Endothelial cell (in vitro differentiated cells): ENCODE measurements around the gene GNE. TPM values are rescaled to one million over a fixed set of nuclear protein-coding genes. Genes with fewer than 3 reads are reported as not detected.
"Not testable (repeated sequence)": the region's sequence is repeated elsewhere in the genome, so short reads cannot be mapped to it uniquely, and the experiment has no call there.

Experiments used
- DNase-seq: peaks from one replicate; pipeline ENCODE4 v3.0.0; 2021; ENCODE audit warnings: low spot score
- H3K27ac Mint-ChIP-seq: one replicate; pipeline ENCODE4 v1.8.0; 2021; ENCODE audit warnings: mixed read lengths, inconsistent platforms; ENCODE audit not compliant: unreplicated experiment
- H3K27me3 Mint-ChIP-seq: one replicate; pipeline ENCODE4 v1.8.0; 2021; ENCODE audit warnings: mild to moderate bottlenecking, moderate library complexity, mixed read lengths, inconsistent platforms; ENCODE audit not compliant: unreplicated experiment
- H3K36me3 Mint-ChIP-seq: one replicate; pipeline ENCODE4 v1.8.0; 2021; ENCODE audit warnings: mild to moderate bottlenecking, low read depth, mixed read lengths, inconsistent platforms; ENCODE audit not compliant: unreplicated experiment
- H3K4me1 Mint-ChIP-seq: one replicate; pipeline ENCODE4 v1.8.0; 2021; ENCODE audit warnings: mild to moderate bottlenecking, mixed read lengths, inconsistent platforms; ENCODE audit not compliant: unreplicated experiment
- H3K4me3 Mint-ChIP-seq: one replicate; pipeline ENCODE4 v1.8.0; 2021; ENCODE audit warnings: mild to moderate bottlenecking, mixed read lengths, inconsistent platforms; ENCODE audit not compliant: unreplicated experiment
- H3K9me3 Mint-ChIP-seq: one replicate; pipeline ENCODE4 v1.8.0; 2021; ENCODE audit warnings: mixed read lengths, inconsistent platforms; ENCODE audit not compliant: unreplicated experiment
- CTCF ChIP-seq: fragments of 200-600 bp; sonication (generic); IDR thresholded peaks from one replicate; pipeline ENCODE4 v1.5.0; 2021; ENCODE audit warnings: antibody characterized with exemption; ENCODE audit not compliant: unreplicated experiment
- total RNA-seq: library from RNA; stranded (reverse); fragmentation: NEBNext Ultra II Directional; extraction: Animal tissue kit (Norgen Biotek cat#: 25700); gene quantifications from one replicate; pipeline ENCODE4 v1.2.1, GENCODE V29; 2021; ENCODE audit not compliant: unreplicated experiment

Gene GNE
- total RNA-seq, 1 donor from 2014 or later, result 12.0 TPM

GRCh38 chr9:36188212-36188611, 70.0 kb downstream of the GNE start:
- Mint-ChIP-seq H3K4me1 (peaks cover 33% of the 10 kb centered on the region), H3K9me3 (no peaks in the 10 kb centered on the region), H3K4me3 (no peak overlapping the region), H3K27ac (peak overlapping the region; percentile 20), H3K27me3 (peaks cover 21% of the 10 kb centered on the region), H3K36me3 (no peaks in the 10 kb centered on the region)
- no peak for DNase-seq
- TF ChIP-seq CTCF, result no peak

GRCh38 chr9:36187414-36187813, 70.8 kb downstream of the GNE start:
- Mint-ChIP-seq H3K36me3 (no peaks in the 10 kb centered on the region), H3K9me3 (no peaks in the 10 kb centered on the region), H3K27ac (no peak overlapping the region), H3K27me3 (peaks cover 21% of the 10 kb centered on the region), H3K4me3 (no peak overlapping the region), H3K4me1 (peaks cover 26% of the 10 kb centered on the region)
- TF ChIP-seq CTCF, result no peak
- DNase-seq, result no peak

GRCh38 chr9:36180243-36180642, 78.0 kb downstream of the GNE start:
- H3K27ac Mint-ChIP-seq, DNase-seq, H3K4me3 Mint-ChIP-seq, H3K9me3 Mint-ChIP-seq, H3K36me3 Mint-ChIP-seq, H3K27me3 Mint-ChIP-seq, H3K4me1 Mint-ChIP-seq: not testable (repeated sequence)

- Mint-ChIP-seq H3K27ac (no peak overlapping the region), H3K9me3 (no peaks in the 10 kb centered on the region), H3K27me3 (peaks cover 3% of the 10 kb centered on the region), H3K4me3 (no peak overlapping the region), H3K36me3 (peaks cover 6% of the 10 kb centered on the region), H3K4me1 (peaks cover 6% of the 10 kb centered on the region)
- DNase-seq, result no peak
- TF ChIP-seq CTCF, result no peak
Observed at GRCh38 chr9:36177571-36177970, 80.7 kb downstream of the GNE start.

GRCh38 chr9:36176496-36176895, 81.8 kb downstream of the GNE start:
- H3K36me3 Mint-ChIP-seq, H3K4me3 Mint-ChIP-seq, H3K27me3 Mint-ChIP-seq, H3K4me1 Mint-ChIP-seq, H3K27ac Mint-ChIP-seq, DNase-seq, H3K9me3 Mint-ChIP-seq: not testable (repeated sequence)

GRCh38 chr9:36175209-36175608, 83.0 kb downstream of the GNE start:
- H3K27me3 Mint-ChIP-seq, H3K4me1 Mint-ChIP-seq, DNase-seq: not testable (repeated sequence)

GRCh38 chr9:36174731-36175130, 83.5 kb downstream of the GNE start:
- DNase-seq, result no peak
- Mint-ChIP-seq H3K27ac (no peak overlapping the region), H3K4me1 (peaks cover 6% of the 10 kb centered on the region), H3K4me3 (no peak overlapping the region), H3K27me3 (peaks cover 3% of the 10 kb centered on the region), H3K9me3 (no peaks in the 10 kb centered on the region), H3K36me3 (peaks cover 6% of the 10 kb centered on the region)
- TF ChIP-seq CTCF, result no peak

More at GRCh38 chr9:36175209-36175608, 83.0 kb downstream of the GNE start:
- H3K4me3 Mint-ChIP-seq, H3K9me3 Mint-ChIP-seq, H3K27ac Mint-ChIP-seq, H3K36me3 Mint-ChIP-seq: not testable (repeated sequence)
